GM21423 (cell line): ENCODE results near the gene BEST1.
"Not testable (repeated sequence)": the region's sequence is repeated elsewhere in the genome, so short reads cannot be mapped to it uniquely, and the experiment has no call there.

Experiments used
- ATAC-seq: cut with Tn5 transposase; IDR thresholded peaks from one replicate; pipeline ENCODE4 v1.9.1; 2021; ENCODE audit warnings: mild to moderate bottlenecking, moderate library complexity; ENCODE audit not compliant: unreplicated experiment

BEST1 gene

GRCh38 chr11:61963016-61963281 lies 12.8 kb downstream of the BEST1 start:
- ATAC-seq = no peak

GRCh38 chr11:61963282-61964057 lies 13.3 kb downstream of the BEST1 start:
- no peak for ATAC-seq

- ATAC-seq = no peak
Measured at GRCh38 chr11:61964058-61964665, 14.0 kb downstream of the BEST1 start.

- ATAC-seq = not testable (repeated sequence)
Measured at GRCh38 chr11:61964666-61965271, 14.6 kb downstream of the BEST1 start.

- ATAC-seq = no peak
Measured at GRCh38 chr11:61966734-61967115, 16.6 kb downstream of the BEST1 start.

GRCh38 chr11:61967116-61967923 lies 17.2 kb downstream of the BEST1 start, which contains the start of gene FTH1:
Gene FTH1, minus strand, starts transcription at chr11:61967634. Its CDS starts 209 bp downstream, at chr11:61967425.
- peak; percentile 46 for ATAC-seq

- ATAC-seq = no peak
Measured at GRCh38 chr11:61967924-61968757, 18.0 kb downstream of the BEST1 start.

GRCh38 chr11:61968758-61969390 lies 18.7 kb downstream of the BEST1 start:
- ATAC-seq = no peak

GRCh38 chr11:61969391-61969758 lies 19.2 kb downstream of the BEST1 start:
- ATAC-seq = no peak

GRCh38 chr11:61969838-61970662 lies 19.9 kb downstream of the BEST1 start:
- ATAC-seq = no peak

GRCh38 chr11:61971248-61972111 lies 21.3 kb downstream of the BEST1 start:
- no peak for ATAC-seq

- ATAC-seq = no peak
Measured at GRCh38 chr11:61972112-61972671, 22.0 kb downstream of the BEST1 start.

GRCh38 chr11:61972672-61973475 lies 22.7 kb downstream of the BEST1 start:
- no peak for ATAC-seq

- no peak for ATAC-seq
Measured at GRCh38 chr11:61973476-61974162, 23.5 kb downstream of the BEST1 start.

- ATAC-seq = no peak
Measured at GRCh38 chr11:61974766-61975631, 24.8 kb downstream of the BEST1 start.
